Measurements from ENCODE around the gene CHST15. TPM values are rescaled to one million over a fixed set of nuclear protein-coding genes. Genes with fewer than 3 reads are reported as not detected.

Gene CHST15
- total RNA-seq, 1 experiment from 2014 or later = 0.13 TPM

DNA sequence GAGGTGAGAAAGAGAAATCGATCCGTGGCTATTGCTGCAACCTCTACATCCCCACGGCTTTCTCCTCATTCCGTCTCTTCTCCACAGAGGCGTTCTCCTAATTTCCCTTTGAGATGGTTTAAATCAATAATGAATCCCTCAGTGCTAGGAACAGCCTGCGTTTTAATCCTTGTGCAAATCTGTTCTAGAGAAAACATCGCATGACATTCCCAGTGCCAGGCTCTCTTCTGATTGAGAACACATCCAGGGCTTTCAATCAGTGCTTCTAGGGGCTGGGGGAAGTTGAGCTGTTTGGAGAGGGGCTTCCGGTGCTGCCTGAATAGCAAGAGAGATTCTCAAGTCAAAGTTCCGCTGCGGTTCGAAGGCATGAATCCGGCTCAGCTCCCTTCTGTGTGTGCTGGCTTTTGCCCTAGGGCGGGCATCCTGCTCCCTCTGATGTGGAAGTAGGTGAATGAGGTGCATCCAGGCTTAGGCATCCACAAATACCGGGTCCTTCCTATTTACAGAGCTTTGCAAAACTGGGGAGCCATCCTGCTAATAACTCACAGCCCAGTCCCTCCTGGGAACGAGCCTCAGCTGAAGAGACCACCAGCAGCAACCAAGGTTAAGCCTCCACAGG lies 62.8 kb downstream of the CHST15 start:
- no peak for DNase-seq (ENCODE audit: low read depth in 1 of 2, low spot score in 2 of 2)
- H3K9me3 ChIP-seq (replicated peaks) = no peaks in the 10 kb centered on the region
- H3K27ac ChIP-seq = no peak overlapping the region
- H3K27me3 ChIP-seq (replicated peaks) = no peaks in the 10 kb centered on the region; the same call in 1 of the 2 replicates
- H3K4me3 ChIP-seq = no peak overlapping the region
- H3K4me1 ChIP-seq (replicated peaks) = no peaks in the 10 kb centered on the region
- no peaks in the 10 kb centered on the region for H3K36me3 ChIP-seq

- no peaks in the 10 kb centered on the region for H3K9me3 ChIP-seq (replicated peaks)
- H3K4me1 ChIP-seq (replicated peaks) = no peaks in the 10 kb centered on the region
- H3K27ac ChIP-seq = no peak overlapping the region
- no peak for DNase-seq (ENCODE audit: low read depth in 1 of 2, low spot score in 2 of 2)
- no peaks in the 10 kb centered on the region; the same call in 1 of the 2 replicates for H3K27me3 ChIP-seq (replicated peaks)
- H3K4me3 ChIP-seq = no peak overlapping the region
- no peaks in the 10 kb centered on the region for H3K36me3 ChIP-seq
Measured at GRCh38 chr10:124030061-124030460, 63.3 kb downstream of the CHST15 start.

- Histone ChIP-seq H3K9me3 (replicated peaks) (no peaks in the 10 kb centered on the region), H3K27me3 (replicated peaks) (no peaks in the 10 kb centered on the region; the same call in 1 of the 2 replicates), H3K27ac (no peak overlapping the region), H3K4me1 (replicated peaks) (no peaks in the 10 kb centered on the region), H3K36me3 (no peaks in the 10 kb centered on the region), H3K4me3 (no peak overlapping the region)
- no peak for DNase-seq (ENCODE audit: low read depth in 1 of 2, low spot score in 2 of 2)
Measured at GRCh38 chr10:124029559-124029958, 63.8 kb downstream of the CHST15 start.

- H3K27me3 ChIP-seq (replicated peaks) = no peaks in the 10 kb centered on the region; the same call in 1 of the 2 replicates
- DNase-seq (ENCODE audit: low read depth in 1 of 2, low spot score in 2 of 2) = no peak
Measured at GRCh38 chr10:124028700-124029480, 64.5 kb downstream of the CHST15 start.

DNA sequence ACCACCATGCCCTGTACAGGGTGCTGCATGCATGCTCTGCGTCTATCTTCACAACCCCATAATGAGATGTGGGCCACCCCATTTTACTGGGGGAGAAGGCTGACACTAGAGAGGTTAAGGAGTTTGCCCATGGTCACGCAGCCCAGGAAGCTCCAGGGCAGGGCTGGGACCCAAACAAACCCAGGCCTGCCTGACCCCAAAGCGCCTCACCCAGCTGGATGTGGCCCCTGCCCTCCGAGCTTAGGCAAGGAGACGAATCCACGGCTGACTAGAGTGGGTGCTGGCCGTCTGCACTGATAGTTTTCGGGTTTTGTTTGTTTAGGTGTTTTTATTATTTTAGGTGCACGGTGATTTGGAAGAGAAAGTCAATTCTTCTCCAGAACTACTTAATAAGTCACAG lies 65.7 kb downstream of the CHST15 start:
- no peak for DNase-seq (ENCODE audit: low read depth in 1 of 2, low spot score in 2 of 2)
- no peaks in the 10 kb centered on the region; the same call in 1 of the 2 replicates for H3K27me3 ChIP-seq (replicated peaks)
- no peak overlapping the region for H3K4me3 ChIP-seq
- no peaks in the 10 kb centered on the region for H3K9me3 ChIP-seq (replicated peaks)
- H3K36me3 ChIP-seq = no peaks in the 10 kb centered on the region
- H3K27ac ChIP-seq = no peak overlapping the region
- no peaks in the 10 kb centered on the region for H3K4me1 ChIP-seq (replicated peaks)

More at GRCh38 chr10:124028700-124029480, 64.5 kb downstream of the CHST15 start:
- H3K36me3 ChIP-seq = no peaks in the 10 kb centered on the region
- no peak overlapping the region for H3K27ac ChIP-seq
- no peaks in the 10 kb centered on the region for H3K9me3 ChIP-seq (replicated peaks)
- H3K4me3 ChIP-seq = no peak overlapping the region
- H3K4me1 ChIP-seq (replicated peaks) = no peaks in the 10 kb centered on the region

GRCh38 chr10:124027031-124027611 lies 66.3 kb downstream of the CHST15 start:
- H3K27ac ChIP-seq = no peak overlapping the region
- no peaks in the 10 kb centered on the region for H3K4me1 ChIP-seq (replicated peaks)
- no peak overlapping the region for H3K4me3 ChIP-seq
- no peak for DNase-seq (ENCODE audit: low read depth in 1 of 2, low spot score in 2 of 2)
- H3K36me3 ChIP-seq = no peaks in the 10 kb centered on the region
- H3K9me3 ChIP-seq (replicated peaks) = no peaks in the 10 kb centered on the region
- H3K27me3 ChIP-seq (replicated peaks) = no peaks in the 10 kb centered on the region; the same call in 1 of the 2 replicates

DNA sequence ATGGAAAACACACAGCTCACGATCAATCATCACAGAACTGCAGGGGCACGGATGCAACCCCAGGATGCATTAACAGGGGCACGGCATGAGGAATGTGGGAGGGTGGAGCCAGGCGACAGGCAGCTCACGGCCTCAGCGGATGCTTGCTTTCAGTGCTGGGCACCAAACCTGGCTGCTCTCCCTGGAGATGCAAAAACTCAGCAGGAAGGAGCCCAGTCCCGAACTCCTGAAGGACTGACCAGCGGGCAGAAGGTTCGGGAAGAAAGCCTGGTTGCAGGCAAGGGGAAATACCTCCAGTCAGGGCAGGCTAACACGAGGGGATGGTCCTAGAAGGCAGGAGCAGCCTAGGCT lies 66.8 kb downstream of the CHST15 start:
- no peaks in the 10 kb centered on the region for H3K9me3 ChIP-seq (replicated peaks)
- no peaks in the 10 kb centered on the region for H3K4me1 ChIP-seq (replicated peaks)
- H3K4me3 ChIP-seq = no peak overlapping the region
- H3K27ac ChIP-seq = no peak overlapping the region
- no peaks in the 10 kb centered on the region; the same call in 1 of the 2 replicates for H3K27me3 ChIP-seq (replicated peaks)
- H3K36me3 ChIP-seq = no peaks in the 10 kb centered on the region
- no peak for DNase-seq (ENCODE audit: low read depth in 1 of 2, low spot score in 2 of 2)

- no peaks in the 10 kb centered on the region for H3K9me3 ChIP-seq (replicated peaks)
- no peaks in the 10 kb centered on the region for H3K36me3 ChIP-seq
- no peaks in the 10 kb centered on the region; the same call in 1 of the 2 replicates for H3K27me3 ChIP-seq (replicated peaks)
- H3K4me1 ChIP-seq (replicated peaks) = no peaks in the 10 kb centered on the region
- DNase-seq (ENCODE audit: low read depth in 1 of 2, low spot score in 2 of 2) = no peak
- no peak overlapping the region for H3K27ac ChIP-seq
- no peak overlapping the region for H3K4me3 ChIP-seq
Measured at GRCh38 chr10:124025660-124026588, 67.5 kb downstream of the CHST15 start.

DNA sequence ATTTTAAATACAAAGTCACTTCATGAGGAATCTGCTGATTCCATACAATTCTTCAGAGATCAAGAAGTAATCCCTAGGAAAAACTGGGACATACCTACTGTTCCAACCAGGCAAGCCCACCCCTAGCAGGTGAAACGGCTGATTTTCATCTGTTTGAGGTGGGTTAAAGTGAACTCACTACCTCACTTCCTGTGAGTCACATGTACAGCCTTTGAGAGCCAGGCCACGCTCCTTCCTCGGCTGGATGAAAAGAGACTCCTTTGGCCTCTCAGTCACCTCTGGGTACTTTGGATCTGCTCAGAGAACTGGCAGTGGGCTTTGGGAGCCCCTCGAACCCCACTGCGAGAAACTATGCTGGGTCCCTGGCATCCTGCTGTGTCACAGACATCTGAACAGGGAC lies 68.2 kb downstream of the CHST15 start:
- Histone ChIP-seq H3K9me3 (replicated peaks) (no peaks in the 10 kb centered on the region), H3K4me3 (no peak overlapping the region), H3K4me1 (replicated peaks) (no peaks in the 10 kb centered on the region), H3K27ac (no peak overlapping the region), H3K27me3 (replicated peaks) (no peaks in the 10 kb centered on the region; the same call in 1 of the 2 replicates), H3K36me3 (no peaks in the 10 kb centered on the region)
- DNase-seq (ENCODE audit: low read depth in 1 of 2, low spot score in 2 of 2) = no peak

GRCh38 chr10:124022066-124022465 lies 71.3 kb downstream of the CHST15 start:
- no peak overlapping the region for H3K27ac ChIP-seq
- no peaks in the 10 kb centered on the region for H3K36me3 ChIP-seq

DNA sequence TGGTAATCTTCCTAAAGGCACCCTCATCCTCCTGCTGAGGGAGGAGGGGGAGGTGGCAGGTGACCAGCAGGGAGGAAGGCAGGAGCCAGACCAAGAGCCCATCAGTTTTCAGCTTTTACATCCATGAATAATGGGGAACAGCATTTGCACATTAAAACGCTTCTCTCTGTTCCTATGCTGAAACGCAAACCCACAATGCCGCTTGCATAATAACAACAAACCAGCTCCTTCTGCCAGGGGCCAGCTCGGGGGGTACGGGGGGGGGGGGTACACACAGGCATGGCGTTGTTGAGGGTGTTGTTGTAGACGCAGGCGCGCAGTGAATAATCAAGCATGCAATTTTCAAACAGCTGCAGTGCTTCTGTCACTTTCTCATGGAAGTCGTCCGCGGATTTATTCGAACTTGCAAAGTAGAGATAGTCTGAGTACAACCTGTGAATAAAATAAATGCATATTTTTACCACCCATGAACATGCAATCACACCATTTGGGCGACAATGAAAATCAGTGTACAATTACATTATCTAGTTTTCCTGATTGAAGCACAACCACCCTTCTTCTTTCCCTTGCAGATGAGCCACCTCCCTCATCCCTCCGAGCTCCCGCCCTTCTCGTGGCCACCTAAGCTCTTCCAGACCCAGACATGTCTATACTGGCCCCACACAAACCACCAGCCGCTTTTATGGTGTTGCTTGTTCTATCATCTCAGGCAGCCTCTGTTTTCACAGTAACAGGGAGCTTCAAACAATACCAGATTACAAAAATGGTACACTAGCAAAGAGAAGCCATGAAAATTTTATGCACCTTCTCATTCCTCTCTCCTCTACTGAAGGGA lies 72.2 kb downstream of the CHST15 start:
- Histone ChIP-seq H3K36me3 (no peaks in the 10 kb centered on the region), H3K9me3 (replicated peaks) (no peaks in the 10 kb centered on the region), H3K4me3 (no peak overlapping the region), H3K27me3 (replicated peaks) (no peaks in the 10 kb centered on the region), H3K4me1 (replicated peaks) (no peaks in the 10 kb centered on the region), H3K27ac (no peak overlapping the region)
- DNase-seq (ENCODE audit: low read depth in 1 of 2, low spot score in 2 of 2) = no peak

More at GRCh38 chr10:124022066-124022465, 71.3 kb downstream of the CHST15 start:
- Histone ChIP-seq H3K4me3 (no peak overlapping the region), H3K27me3 (replicated peaks) (no peaks in the 10 kb centered on the region), H3K4me1 (replicated peaks) (no peaks in the 10 kb centered on the region), H3K9me3 (replicated peaks) (no peaks in the 10 kb centered on the region)
- DNase-seq (ENCODE audit: low read depth in 1 of 2, low spot score in 2 of 2) = no peak

- Histone ChIP-seq H3K4me1 (replicated peaks) (no peaks in the 10 kb centered on the region), H3K27me3 (replicated peaks) (no peaks in the 10 kb centered on the region), H3K36me3 (no peaks in the 10 kb centered on the region), H3K27ac (no peak overlapping the region), H3K9me3 (replicated peaks) (no peaks in the 10 kb centered on the region), H3K4me3 (no peak overlapping the region)
- DNase-seq (ENCODE audit: low read depth in 1 of 2, low spot score in 2 of 2) = no peak
Measured at GRCh38 chr10:124019886-124020797, 73.3 kb downstream of the CHST15 start.

Data from SJSA1 (cell line).